Neural progenitor cell (in vitro differentiated cells): Measurements from ENCODE around the gene UROD. TPM values are rescaled to one million over a fixed set of nuclear protein-coding genes. Genes with fewer than 3 reads are reported as not detected.
"Not testable (repeated sequence)": the region's sequence is repeated elsewhere in the genome, so short reads cannot be mapped to it uniquely, and the experiment has no call there.

ENCODE experiments used
- DNase-seq: peaks from one replicate; pipeline ENCODE4 v3.0.0-alpha.2; 2016; ENCODE audit warnings: low spot score
- H2AFZ ChIP-seq: fragments of 200-600 bp; sonication (generic); replicated peaks from 2 replicates; pipeline ENCODE4 v1.6.1; 2016; ENCODE audit warnings: antibody characterized with exemption
- H3F3A ChIP-seq: fragments of 200-600 bp; sonication (generic); 2 replicates; pipeline ENCODE4 v1.6.1; 2016; ENCODE audit warnings: antibody characterized with exemption, low read depth
- H3K27ac ChIP-seq: fragments of 200-600 bp; sonication (generic); 2 replicates; pipeline ENCODE4 v1.5.1; 2016; ENCODE audit warnings: mild to moderate bottlenecking
- H3K27me3 ChIP-seq: fragments of 200-600 bp; sonication (generic); 2 replicates; pipeline ENCODE4 v1.6.1; 2016; ENCODE audit warnings: mild to moderate bottlenecking, moderate library complexity
- H3K36me3 ChIP-seq: fragments of 200-600 bp; sonication (generic); 2 replicates; pipeline ENCODE4 v1.5.1; 2016
- H3K4me1 ChIP-seq: fragments of 200-600 bp; sonication (generic); 2 replicates; pipeline ENCODE4 v1.6.1; 2016; ENCODE audit warnings: mixed run types
- H3K4me2 ChIP-seq: fragments of 200-600 bp; sonication (generic); 2 replicates; pipeline ENCODE4 v1.6.1; 2016
- H3K4me3 ChIP-seq: fragments of 200-600 bp; sonication (generic); 2 replicates; pipeline ENCODE4 v1.5.1; 2016
- H3K79me2 ChIP-seq: fragments of 200-600 bp; sonication (generic); 2 replicates; pipeline ENCODE4 v1.6.1; 2016; ENCODE audit warnings: low read depth
- H3K9ac ChIP-seq: fragments of 200-600 bp; sonication (generic); 2 replicates; pipeline ENCODE4 v1.6.1; 2016
- H3K9me3 ChIP-seq: fragments of 200-600 bp; sonication (generic); 2 replicates; pipeline ENCODE4 v1.5.1; 2016; ENCODE audit warnings: low read depth
- H4K20me1 ChIP-seq: fragments of 200-600 bp; sonication (generic); 2 replicates; pipeline ENCODE4 v1.6.1; 2016; ENCODE audit warnings: low read depth
- H3K27ac Mint-ChIP-seq: 3 replicates; pipeline ENCODE4 v1.8.0; 2021; ENCODE audit warnings: mixed read lengths
- H3K27me3 Mint-ChIP-seq: 2 replicates; pipeline ENCODE4 v1.8.0; 2022; ENCODE audit warnings: low read depth, mild to moderate bottlenecking, inconsistent platforms, moderate library complexity, mixed read lengths; ENCODE audit not compliant: insufficient read depth
- H3K36me3 Mint-ChIP-seq: 3 replicates; pipeline ENCODE4 v1.8.0; 2021; ENCODE audit warnings: mixed read lengths
- H3K4me1 Mint-ChIP-seq: 3 replicates; pipeline ENCODE4 v1.8.0; 2021; ENCODE audit warnings: mixed read lengths
- H3K4me3 Mint-ChIP-seq: 3 replicates; pipeline ENCODE4 v1.8.0; 2021; ENCODE audit warnings: mild to moderate bottlenecking, moderate library complexity, mixed read lengths
- H3K9me3 Mint-ChIP-seq: 3 replicates; pipeline ENCODE4 v1.8.0; 2020; ENCODE audit warnings: mixed read lengths
- CTCF ChIP-seq: fragments of 200-600 bp; sonication (generic); IDR thresholded peaks from 2 replicates; pipeline ENCODE4 v1.5.1; 2017; ENCODE audit warnings: antibody characterized with exemption, mild to moderate bottlenecking
- EZH2 ChIP-seq: fragments of 200-600 bp; sonication (generic); IDR thresholded peaks from 2 replicates; pipeline ENCODE4 v1.6.1; 2017; ENCODE audit warnings: antibody characterized with exemption, mild to moderate bottlenecking, moderate library complexity
- EZH2phosphoT487 ChIP-seq: fragments of 200-600 bp; sonication (generic); IDR thresholded peaks from 2 replicates; pipeline ENCODE4 v1.6.1; 2017; ENCODE audit warnings: antibody characterized with exemption
- total RNA-seq: library from RNA; depleted of rRNA; stranded (reverse); fragments of >200 nt; gene quantifications from 2 replicates; pipeline ENCODE4 v1.2.3, GENCODE V29; 2015; ENCODE audit warnings: low replicate concordance

Gene UROD
- total RNA-seq, 1 donor from 2014 or later: 46.5 TPM

- Histone ChIP-seq H3F3A (no peaks in the 10 kb centered on the region), H3K79me2 (no peaks in the 10 kb centered on the region), H3K4me3 (no peak overlapping the region), H3K27ac (no peak overlapping the region), H3K9ac (no peak overlapping the region), H3K9me3 (no peaks in the 10 kb centered on the region), H4K20me1 (no peaks in the 10 kb centered on the region), H3K4me2 (no peak overlapping the region), H3K36me3 (no peaks in the 10 kb centered on the region), H3K27me3 (no peaks in the 10 kb centered on the region), H2AFZ (no peak overlapping the region), H3K4me1 (no peaks in the 10 kb centered on the region)
- Mint-ChIP-seq H3K27me3 (no peaks in the 10 kb centered on the region), H3K36me3 (peaks cover 3% of the 10 kb centered on the region), H3K4me3 (no peak overlapping the region), H3K27ac (no peak overlapping the region), H3K4me1 (no peaks in the 10 kb centered on the region), H3K9me3 (no peaks in the 10 kb centered on the region)
- no peak for DNase-seq
- no peak for TF ChIP-seq EZH2phosphoT487
- TF ChIP-seq CTCF: no peak
- no peak for TF ChIP-seq EZH2
Observed at GRCh38 chr1:45051005-45051772, 39.1 kb downstream of the UROD start.

GRCh38 chr1:45057542-45057941 is 45.5 kb downstream of the UROD start:
- H3K36me3 ChIP-seq: no peaks in the 10 kb centered on the region
- H4K20me1 ChIP-seq: no peaks in the 10 kb centered on the region
- TF ChIP-seq EZH2phosphoT487 (no peak), EZH2 (no peak), CTCF (no peak)
- H3K4me3 ChIP-seq: no peak overlapping the region
- no peaks in the 10 kb centered on the region for H3K9me3 ChIP-seq
- Mint-ChIP-seq H3K4me1 (no peaks in the 10 kb centered on the region), H3K27me3 (no peaks in the 10 kb centered on the region), H3K4me3 (no peak overlapping the region), H3K27ac (no peak overlapping the region), H3K9me3 (no peaks in the 10 kb centered on the region), H3K36me3 (peaks cover 3% of the 10 kb centered on the region)
- H3K27me3 ChIP-seq: no peaks in the 10 kb centered on the region
- no peaks in the 10 kb centered on the region for H3F3A ChIP-seq
- H3K4me2 ChIP-seq: no peak overlapping the region
- H3K79me2 ChIP-seq: no peaks in the 10 kb centered on the region
- no peak overlapping the region for H2AFZ ChIP-seq
- no peak overlapping the region for H3K27ac ChIP-seq
- H3K4me1 ChIP-seq: no peaks in the 10 kb centered on the region
- no peak overlapping the region for H3K9ac ChIP-seq
- no peak for DNase-seq

GRCh38 chr1:45059829-45060228 is 47.8 kb downstream of the UROD start:
- H3K79me2 ChIP-seq: no peaks in the 10 kb centered on the region
- H2AFZ ChIP-seq: no peak overlapping the region
- no peaks in the 10 kb centered on the region for H4K20me1 ChIP-seq
- Mint-ChIP-seq H3K27me3 (no peaks in the 10 kb centered on the region), H3K4me3 (no peak overlapping the region), H3K4me1 (no peaks in the 10 kb centered on the region), H3K9me3 (no peaks in the 10 kb centered on the region), H3K36me3 (peaks cover 2% of the 10 kb centered on the region), H3K27ac (no peak overlapping the region)
- no peaks in the 10 kb centered on the region for H3K9me3 ChIP-seq
- no peak for DNase-seq
- TF ChIP-seq CTCF (no peak), EZH2 (no peak), EZH2phosphoT487 (no peak)
- no peak overlapping the region for H3K4me3 ChIP-seq
- H3K4me2 ChIP-seq: no peak overlapping the region
- no peak overlapping the region for H3K27ac ChIP-seq
- no peaks in the 10 kb centered on the region for H3K36me3 ChIP-seq
- no peaks in the 10 kb centered on the region for H3K4me1 ChIP-seq
- no peaks in the 10 kb centered on the region for H3K27me3 ChIP-seq
- no peak overlapping the region for H3K9ac ChIP-seq
- H3F3A ChIP-seq: no peaks in the 10 kb centered on the region

GRCh38 chr1:45062463-45062862 is 50.4 kb downstream of the UROD start:
- not testable (repeated sequence) for H3K27ac Mint-ChIP-seq, H3K27ac ChIP-seq, H3K4me3 ChIP-seq, H3K27me3 ChIP-seq, H3K27me3 Mint-ChIP-seq, H3K4me1 ChIP-seq, H3K36me3 ChIP-seq, H3K4me1 Mint-ChIP-seq, H3K9me3 Mint-ChIP-seq, H3F3A ChIP-seq, H4K20me1 ChIP-seq, H3K79me2 ChIP-seq, H3K4me3 Mint-ChIP-seq, DNase-seq, H3K4me2 ChIP-seq, H2AFZ ChIP-seq, H3K9ac ChIP-seq, H3K9me3 ChIP-seq, H3K36me3 Mint-ChIP-seq
